ENCODE measurements around the gene TMEM87A. TPM values are rescaled to one million over a fixed set of nuclear protein-coding genes. Genes with fewer than 3 reads are reported as not detected.

Gene TMEM87A
- total RNA-seq, 1 donor from 2014 or later = 53.6 TPM

GRCh38 chr15:42165106-42165505, 108.1 kb downstream of the TMEM87A start:
- no peak overlapping the region for H3K4me3 ChIP-seq (ENCODE audit: low read depth, low read length)
- H3K36me3 ChIP-seq (ENCODE audit: control insufficient read depth, insufficient read depth, low read length) = peaks cover 11% of the 10 kb centered on the region
- H3K27me3 ChIP-seq (ENCODE audit: control insufficient read depth, insufficient read depth, low read length) = no peaks in the 10 kb centered on the region
- TF ChIP-seq CTCF (IDR thresholded peaks at IDR 0.05; ENCODE audit: insufficient read depth, low read length, poor library complexity, severe bottlenecking) = no peak
- no peak for DNase-seq (ENCODE audit: low read depth)

- Histone ChIP-seq H3K36me3 (ENCODE audit: control insufficient read depth, insufficient read depth, low read length) (peaks cover 11% of the 10 kb centered on the region), H3K27me3 (ENCODE audit: control insufficient read depth, insufficient read depth, low read length) (no peaks in the 10 kb centered on the region), H3K4me3 (ENCODE audit: low read depth, low read length) (no peak overlapping the region)
- no peak for DNase-seq (ENCODE audit: low read depth)
- TF ChIP-seq CTCF (IDR thresholded peaks at IDR 0.05; ENCODE audit: insufficient read depth, low read length, poor library complexity, severe bottlenecking) = no peak
Observed at GRCh38 chr15:42163947-42164550, 109.2 kb downstream of the TMEM87A start.

- H3K36me3 ChIP-seq (ENCODE audit: control insufficient read depth, insufficient read depth, low read length) = peaks cover 11% of the 10 kb centered on the region
- H3K27me3 ChIP-seq (ENCODE audit: control insufficient read depth, insufficient read depth, low read length) = no peaks in the 10 kb centered on the region
- no peak overlapping the region for H3K4me3 ChIP-seq (ENCODE audit: low read depth, low read length)
- DNase-seq (ENCODE audit: low read depth) = no peak
- TF ChIP-seq CTCF (IDR thresholded peaks at IDR 0.05; ENCODE audit: insufficient read depth, low read length, poor library complexity, severe bottlenecking) = no peak
Observed at GRCh38 chr15:42163291-42163690, 109.9 kb downstream of the TMEM87A start.

Other genes with a start within 250 kb of the TMEM87A start
- gene PLA2G4D, start 178.9 kb downstream of the TMEM87A start, total RNA-seq = not detected in 2 replicates
- gene PLA2G4F, start 116.8 kb downstream of the TMEM87A start, total RNA-seq = 0.84 and 5.2 TPM in 2 replicates
- 43.3 and 53.9 TPM in 2 replicates for gene VPS39, start 65.1 kb downstream of the TMEM87A start, total RNA-seq
- gene GANC, start 232 bp downstream of the TMEM87A start, total RNA-seq = 14.2 and 16.6 TPM in 2 replicates
- gene CAPN3, start 86.1 kb upstream of the TMEM87A start, total RNA-seq = 0.89 and 3.7 TPM in 2 replicates
- 30.9 and 32.5 TPM in 2 replicates for gene ZNF106, start 217.7 kb upstream of the TMEM87A start, total RNA-seq
- 71.5 and 89.5 TPM in 2 replicates for gene SNAP23, start 222.2 kb upstream of the TMEM87A start, total RNA-seq

Measured in kidney epithelial cell (primary cell).